GM12878 (cell line): ENCODE data around the gene PLCG2.

Experiments
- CEBPB ChIP-seq, 2 experiments: fragments of 150-350 bp in 1 of 2; IDR thresholded peaks; 2 replicates each; pipeline ENCODE4 v1.6.1; 2012 to 2014; ENCODE audit warnings: low read depth in 2 of 2, low read length in 2 of 2, borderline replicate concordance in 1 of 2, inconsistent platforms in 1 of 2
- CEBPZ ChIP-seq: fragments of 150-350 bp; IDR thresholded peaks from 2 replicates; pipeline ENCODE4 v1.6.1; 2016; ENCODE audit warnings: low read depth, low read length
- EZH2 ChIP-seq: IDR thresholded peaks from 2 replicates; pipeline ENCODE4 v1.6.1; 2012; ENCODE audit warnings: low read depth, mild to moderate bottlenecking, control low read depth, inconsistent platforms, low read length, borderline replicate concordance; ENCODE audit not compliant: control insufficient read depth
- HDAC2 ChIP-seq: fragments of 200-600 bp; sonication (generic); IDR thresholded peaks from 2 replicates; pipeline ENCODE4 v1.6.1; 2017
- MTA3 ChIP-seq: IDR thresholded peaks from 2 replicates; pipeline ENCODE4 v1.6.1; 2012; ENCODE audit warnings: low read length, inconsistent platforms, borderline replicate concordance
- POLR2AphosphoS5 ChIP-seq: IDR thresholded peaks from 2 replicates; pipeline ENCODE4 v1.6.1; 2011; ENCODE audit warnings: mild to moderate bottlenecking, low read length, inconsistent platforms
- RAD51 ChIP-seq: fragments of 450-650 bp; IDR thresholded peaks from 2 replicates; pipeline ENCODE4 v1.6.1; 2016; ENCODE audit warnings: moderate library complexity, mild to moderate bottlenecking, inconsistent platforms
- YY1 ChIP-seq: IDR thresholded peaks from 2 replicates; pipeline ENCODE4 v1.6.1; 2011; ENCODE audit warnings: low read depth, mild to moderate bottlenecking, low read length
- ZNF687 ChIP-seq: fragments of 450-650 bp; IDR thresholded peaks from 2 replicates; pipeline ENCODE4 v1.6.1; 2017; ENCODE audit warnings: mild to moderate bottlenecking, moderate library complexity
- TF ChIP-seq, protein P1 (sequence below): IDR thresholded peaks from 2 replicates; pipeline ENCODE4 v1.6.1; 2011; ENCODE audit warnings: low read depth, mild to moderate bottlenecking, low read length, moderate library complexity, borderline replicate concordance; ENCODE audit errors: extremely low read depth
- TF ChIP-seq, protein P2 (sequence below), 3 experiments: IDR thresholded peaks in 2 of 3; conservative IDR thresholded peaks in 1 of 3; 2 replicates each; pipeline ENCODE4 v1.5.1; 2011; ENCODE audit warnings: low read depth in 3 of 3, low read length in 3 of 3, mild to moderate bottlenecking in 3 of 3, control low read depth in 2 of 3, moderate library complexity in 2 of 3, inconsistent platforms in 1 of 3, mixed read lengths in 1 of 3; ENCODE audit not compliant: control insufficient read depth in 2 of 3, insufficient read depth in 1 of 3; ENCODE audit errors: extremely low read depth in 1 of 3
- TF ChIP-seq, protein P3 (sequence below): fragments of 450-650 bp; IDR thresholded peaks from 2 replicates; pipeline ENCODE4 v1.6.1; 2014; ENCODE audit warnings: mild to moderate bottlenecking
- TF ChIP-seq, protein P4 (sequence below): IDR thresholded peaks from 2 replicates; pipeline ENCODE4 v1.6.1; 2012; ENCODE audit warnings: low read depth, low read length, improper control_type of control experiment

- TF ChIP-seq, protein P1, sequence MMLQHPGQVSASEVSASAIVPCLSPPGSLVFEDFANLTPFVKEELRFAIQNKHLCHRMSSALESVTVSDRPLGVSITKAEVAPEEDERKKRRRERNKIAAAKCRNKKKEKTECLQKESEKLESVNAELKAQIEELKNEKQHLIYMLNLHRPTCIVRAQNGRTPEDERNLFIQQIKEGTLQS, result no peak
- no peak for TF ChIP-seq MTA3
- TF ChIP-seq, protein P2, sequence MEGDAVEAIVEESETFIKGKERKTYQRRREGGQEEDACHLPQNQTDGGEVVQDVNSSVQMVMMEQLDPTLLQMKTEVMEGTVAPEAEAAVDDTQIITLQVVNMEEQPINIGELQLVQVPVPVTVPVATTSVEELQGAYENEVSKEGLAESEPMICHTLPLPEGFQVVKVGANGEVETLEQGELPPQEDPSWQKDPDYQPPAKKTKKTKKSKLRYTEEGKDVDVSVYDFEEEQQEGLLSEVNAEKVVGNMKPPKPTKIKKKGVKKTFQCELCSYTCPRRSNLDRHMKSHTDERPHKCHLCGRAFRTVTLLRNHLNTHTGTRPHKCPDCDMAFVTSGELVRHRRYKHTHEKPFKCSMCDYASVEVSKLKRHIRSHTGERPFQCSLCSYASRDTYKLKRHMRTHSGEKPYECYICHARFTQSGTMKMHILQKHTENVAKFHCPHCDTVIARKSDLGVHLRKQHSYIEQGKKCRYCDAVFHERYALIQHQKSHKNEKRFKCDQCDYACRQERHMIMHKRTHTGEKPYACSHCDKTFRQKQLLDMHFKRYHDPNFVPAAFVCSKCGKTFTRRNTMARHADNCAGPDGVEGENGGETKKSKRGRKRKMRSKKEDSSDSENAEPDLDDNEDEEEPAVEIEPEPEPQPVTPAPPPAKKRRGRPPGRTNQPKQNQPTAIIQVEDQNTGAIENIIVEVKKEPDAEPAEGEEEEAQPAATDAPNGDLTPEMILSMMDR (IDR thresholded peaks at IDR 0.05 in 2 of 3, conservative IDR thresholded peaks at IDR 0.05 in 1 of 3; ENCODE audit: control insufficient read depth in 2 of 3, extremely low read depth in 1 of 3, insufficient read depth in 1 of 3, low read depth in 3 of 3, low read length in 3 of 3), result no peak
- TF ChIP-seq YY1, result no peak
- TF ChIP-seq, protein P3, sequence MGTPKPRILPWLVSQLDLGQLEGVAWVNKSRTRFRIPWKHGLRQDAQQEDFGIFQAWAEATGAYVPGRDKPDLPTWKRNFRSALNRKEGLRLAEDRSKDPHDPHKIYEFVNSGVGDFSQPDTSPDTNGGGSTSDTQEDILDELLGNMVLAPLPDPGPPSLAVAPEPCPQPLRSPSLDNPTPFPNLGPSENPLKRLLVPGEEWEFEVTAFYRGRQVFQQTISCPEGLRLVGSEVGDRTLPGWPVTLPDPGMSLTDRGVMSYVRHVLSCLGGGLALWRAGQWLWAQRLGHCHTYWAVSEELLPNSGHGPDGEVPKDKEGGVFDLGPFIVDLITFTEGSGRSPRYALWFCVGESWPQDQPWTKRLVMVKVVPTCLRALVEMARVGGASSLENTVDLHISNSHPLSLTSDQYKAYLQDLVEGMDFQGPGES, result no peak
- TF ChIP-seq, protein P4, sequence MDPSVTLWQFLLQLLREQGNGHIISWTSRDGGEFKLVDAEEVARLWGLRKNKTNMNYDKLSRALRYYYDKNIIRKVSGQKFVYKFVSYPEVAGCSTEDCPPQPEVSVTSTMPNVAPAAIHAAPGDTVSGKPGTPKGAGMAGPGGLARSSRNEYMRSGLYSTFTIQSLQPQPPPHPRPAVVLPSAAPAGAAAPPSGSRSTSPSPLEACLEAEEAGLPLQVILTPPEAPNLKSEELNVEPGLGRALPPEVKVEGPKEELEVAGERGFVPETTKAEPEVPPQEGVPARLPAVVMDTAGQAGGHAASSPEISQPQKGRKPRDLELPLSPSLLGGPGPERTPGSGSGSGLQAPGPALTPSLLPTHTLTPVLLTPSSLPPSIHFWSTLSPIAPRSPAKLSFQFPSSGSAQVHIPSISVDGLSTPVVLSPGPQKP, result no peak
- TF ChIP-seq EZH2, result no peak
- no peak for TF ChIP-seq CEBPZ
- no peak for TF ChIP-seq ZNF687
- no peak for TF ChIP-seq RAD51
- TF ChIP-seq CEBPB (IDR thresholded peaks at IDR 0.05; ENCODE audit: borderline replicate concordance in 1 of 2, low read depth in 2 of 2, low read length in 2 of 2), result no peak
- TF ChIP-seq POLR2AphosphoS5, result no peak
- TF ChIP-seq HDAC2, result no peak
These were observed 159.5 kb downstream of the PLCG2 start for GRCh38 chr16:81938326-81939163.
